NCI-H82 (cell line): ENCODE results near the gene HOXD1.

Source experiments
- DNase-seq: peaks from one replicate; lab custom pipeline; 2025; lab: John Stamatoyannopoulos, UW

Gene HOXD1

GRCh38 chr2:176165370-176166050 lies 23.0 kb upstream of the HOXD1 start:
- no peak for DNase-seq

- no peak for DNase-seq
Observed at GRCh38 chr2:176166272-176166671, 22.2 kb upstream of the HOXD1 start.

GRCh38 chr2:176167398-176167797 lies 21.1 kb upstream of the HOXD1 start:
- no peak for DNase-seq

- no peak for DNase-seq
Observed at GRCh38 chr2:176169181-176169580, 19.3 kb upstream of the HOXD1 start.

DNA sequence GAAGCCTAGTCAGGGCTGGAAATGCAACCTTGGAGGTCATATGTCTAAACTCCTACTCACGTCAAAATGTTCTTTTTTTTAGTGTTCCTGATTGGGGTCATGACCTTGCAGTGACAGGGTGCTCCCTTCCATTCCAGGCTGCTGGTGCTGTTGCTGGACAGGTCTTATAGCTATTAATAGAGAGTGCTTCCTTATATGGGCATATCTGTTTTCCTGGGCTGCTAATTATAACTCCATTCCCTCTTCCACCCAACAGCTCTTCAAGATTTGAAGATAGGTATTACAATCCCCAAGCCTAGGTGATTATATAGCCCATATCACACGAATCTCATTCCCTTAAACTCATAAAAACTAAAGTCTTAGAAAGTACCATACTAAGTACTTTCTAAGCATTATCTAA lies 18.8 kb upstream of the HOXD1 start:
- DNase-seq = no peak

- peak; percentile 7 for DNase-seq
Observed at GRCh38 chr2:176170602-176171305, 17.7 kb upstream of the HOXD1 start.

DNA sequence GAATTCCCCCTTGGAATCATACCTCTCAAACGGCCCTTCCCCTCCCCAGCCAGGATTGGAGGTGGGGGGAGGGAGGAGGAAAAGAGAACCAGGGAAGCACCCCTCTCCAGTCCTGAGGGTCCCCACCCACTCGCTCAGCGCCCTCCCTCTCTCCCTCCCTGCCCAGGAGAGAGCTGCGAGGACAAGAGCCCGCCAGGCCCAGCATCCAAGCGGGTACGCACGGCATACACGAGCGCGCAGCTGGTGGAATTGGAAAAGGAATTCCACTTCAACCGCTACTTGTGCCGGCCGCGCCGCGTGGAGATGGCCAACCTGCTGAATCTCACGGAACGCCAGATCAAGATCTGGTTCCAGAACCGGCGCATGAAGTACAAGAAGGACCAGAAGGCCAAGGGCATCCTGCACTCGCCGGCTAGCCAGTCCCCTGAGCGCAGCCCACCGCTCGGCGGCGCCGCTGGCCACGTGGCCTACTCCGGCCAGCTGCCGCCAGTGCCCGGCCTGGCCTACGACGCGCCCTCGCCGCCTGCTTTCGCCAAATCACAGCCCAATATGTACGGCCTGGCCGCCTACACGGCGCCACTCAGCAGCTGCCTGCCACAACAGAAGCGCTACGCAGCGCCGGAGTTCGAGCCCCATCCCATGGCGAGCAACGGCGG lies 17.0 kb upstream of the HOXD1 start:
- DNase-seq = no peak

GRCh38 chr2:176172007-176172894 lies 16.2 kb upstream of the HOXD1 start:
- DNase-seq = no peak

DNA sequence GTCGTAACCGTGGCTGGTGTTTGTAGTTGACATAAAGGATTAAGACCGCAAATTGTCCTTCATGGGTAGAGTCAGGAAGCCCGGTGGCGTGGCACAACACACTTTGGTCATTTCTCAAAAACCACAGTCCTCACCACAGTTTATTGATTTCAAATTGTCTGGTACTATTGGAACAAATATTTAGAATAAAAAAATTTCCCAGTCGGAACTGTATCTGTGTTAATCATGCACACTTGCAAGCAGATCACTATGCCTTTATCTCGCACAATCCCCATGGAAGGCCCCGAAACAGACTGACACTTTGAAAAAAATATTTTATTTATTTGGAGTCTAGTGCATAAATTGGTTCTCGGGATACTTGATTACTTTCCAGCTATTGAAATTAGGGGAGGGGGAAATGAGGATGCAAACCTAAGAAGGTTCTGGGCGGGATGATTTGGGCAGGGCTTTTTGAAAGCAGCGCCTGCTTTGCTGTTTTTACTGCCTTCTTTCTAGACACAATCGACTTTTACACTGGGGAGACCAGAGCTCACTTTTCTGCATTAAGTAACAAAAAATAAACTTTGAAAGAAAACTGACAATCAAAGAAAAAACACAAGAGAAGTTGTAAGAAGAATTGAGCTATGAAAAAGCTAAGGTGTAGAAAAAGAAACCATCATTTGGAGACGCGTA lies 15.4 kb upstream of the HOXD1 start:
- no peak for DNase-seq

- DNase-seq = no peak
Observed at GRCh38 chr2:176173567-176174381, 14.7 kb upstream of the HOXD1 start.

DNA sequence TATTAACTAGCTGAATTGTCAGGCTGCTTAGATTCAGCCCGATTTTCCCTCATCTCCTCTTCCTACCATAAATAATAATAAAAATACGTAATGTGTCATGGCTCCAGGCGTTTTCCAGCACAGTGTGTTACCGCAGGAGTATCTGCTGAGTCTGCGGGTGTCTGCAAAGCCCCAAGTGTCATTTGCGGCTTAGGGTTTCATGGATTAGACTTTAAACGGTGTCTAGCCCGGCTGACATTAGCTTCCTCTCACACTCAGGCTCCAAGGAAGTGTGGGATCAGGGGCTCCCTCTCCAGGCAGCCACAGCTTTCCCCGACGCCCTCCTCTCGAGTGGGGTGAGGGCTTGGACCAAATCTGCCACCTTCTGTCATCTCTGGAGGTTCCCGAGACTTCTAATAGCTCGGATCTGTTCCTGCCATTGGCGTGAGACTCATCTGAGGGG lies 14.1 kb upstream of the HOXD1 start:
- peak; percentile 84 for DNase-seq

- peak; percentile 11 for DNase-seq
Observed at GRCh38 chr2:176174824-176175708, 13.4 kb upstream of the HOXD1 start.

- DNase-seq = peak; percentile 23
Observed at GRCh38 chr2:176175709-176176607, 12.5 kb upstream of the HOXD1 start.

GRCh38 chr2:176177580-176178037 lies 10.9 kb upstream of the HOXD1 start:
- peak; percentile 56 for DNase-seq

DNA sequence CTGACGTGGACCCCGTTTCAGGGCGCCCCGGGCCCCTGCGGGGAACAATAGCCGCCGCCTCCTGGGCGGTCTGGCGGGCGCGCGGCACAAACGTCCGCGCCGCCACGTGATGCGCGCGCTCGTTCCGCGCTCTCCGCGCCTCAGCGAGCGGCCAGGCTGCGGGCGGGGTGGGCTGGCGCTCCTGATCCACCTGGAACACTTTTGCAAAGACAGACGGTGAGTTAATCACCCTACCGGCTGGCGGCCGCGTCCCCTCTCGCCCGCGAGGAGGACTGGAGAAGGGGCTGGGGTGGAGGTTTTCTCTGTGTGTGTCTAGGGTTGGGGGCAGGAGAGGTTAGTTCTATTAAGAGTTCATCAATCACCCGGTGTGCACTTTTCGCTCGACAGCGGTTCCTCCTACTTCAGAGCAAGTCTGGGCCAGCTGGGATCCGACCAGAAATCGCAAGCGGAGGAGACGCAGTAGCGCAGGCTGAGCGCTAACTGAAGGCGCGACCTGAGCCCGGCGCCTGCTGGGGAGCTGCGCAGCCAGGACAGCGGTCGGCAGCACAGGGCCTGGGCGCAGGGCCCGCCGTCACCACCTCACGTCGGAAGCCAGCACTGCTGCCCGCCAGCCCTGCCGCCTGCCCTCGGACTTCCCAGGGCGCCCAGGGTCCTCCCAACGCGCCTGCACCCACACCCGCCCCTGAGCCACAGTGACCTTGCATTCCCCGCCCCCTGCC lies 10.3 kb upstream of the HOXD1 start:
- DNase-seq = peak; percentile 78

GRCh38 chr2:176178757-176179295 lies 9.6 kb upstream of the HOXD1 start:
- DNase-seq = no peak

DNA sequence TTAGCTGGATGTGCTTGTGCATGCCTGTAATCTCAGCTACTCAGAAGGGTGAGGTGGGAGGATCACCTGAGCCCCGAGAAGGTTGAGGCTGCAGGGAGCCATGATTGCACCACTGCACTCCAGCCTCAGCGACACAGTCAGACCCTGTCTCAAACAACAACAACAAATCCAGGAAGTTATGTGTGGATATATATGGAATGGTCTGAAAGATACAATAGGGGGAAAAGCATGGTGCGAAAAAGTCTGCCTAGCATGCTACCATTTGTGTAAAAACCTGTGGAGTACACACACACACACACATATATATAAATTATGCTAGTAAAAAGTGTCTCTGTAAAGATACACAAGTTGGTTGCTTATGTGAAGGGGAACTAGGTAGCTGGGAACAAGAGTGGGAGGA lies 6.9 kb upstream of the HOXD1 start:
- DNase-seq = no peak

- DNase-seq = no peak
Observed at GRCh38 chr2:176182671-176183070, 5.8 kb upstream of the HOXD1 start.
